HG02588 (cell line): ENCODE measurements around the gene TRPV5.

ENCODE experiments used
- ATAC-seq: cut with Tn5 transposase; IDR thresholded peaks from one replicate; pipeline ENCODE4 v1.9.1; 2021; ENCODE audit warnings: mild to moderate bottlenecking, moderate library complexity; ENCODE audit not compliant: unreplicated experiment

TRPV5 gene

GRCh38 chr7:142872106-142872675 is 61.4 kb downstream of the TRPV5 start:
- ATAC-seq, result no peak

- no peak for ATAC-seq
Observed at GRCh38 chr7:142871260-142872105, 62.1 kb downstream of the TRPV5 start.

- ATAC-seq, result no peak
Observed at GRCh38 chr7:142870566-142871259, 62.8 kb downstream of the TRPV5 start.

- no peak for ATAC-seq
Observed at GRCh38 chr7:142870147-142870559, 63.4 kb downstream of the TRPV5 start.

GRCh38 chr7:142869434-142869833 is 64.1 kb downstream of the TRPV5 start:
- ATAC-seq, result no peak

GRCh38 chr7:142868986-142869415 is 64.5 kb downstream of the TRPV5 start:
- no peak for ATAC-seq

DNA sequence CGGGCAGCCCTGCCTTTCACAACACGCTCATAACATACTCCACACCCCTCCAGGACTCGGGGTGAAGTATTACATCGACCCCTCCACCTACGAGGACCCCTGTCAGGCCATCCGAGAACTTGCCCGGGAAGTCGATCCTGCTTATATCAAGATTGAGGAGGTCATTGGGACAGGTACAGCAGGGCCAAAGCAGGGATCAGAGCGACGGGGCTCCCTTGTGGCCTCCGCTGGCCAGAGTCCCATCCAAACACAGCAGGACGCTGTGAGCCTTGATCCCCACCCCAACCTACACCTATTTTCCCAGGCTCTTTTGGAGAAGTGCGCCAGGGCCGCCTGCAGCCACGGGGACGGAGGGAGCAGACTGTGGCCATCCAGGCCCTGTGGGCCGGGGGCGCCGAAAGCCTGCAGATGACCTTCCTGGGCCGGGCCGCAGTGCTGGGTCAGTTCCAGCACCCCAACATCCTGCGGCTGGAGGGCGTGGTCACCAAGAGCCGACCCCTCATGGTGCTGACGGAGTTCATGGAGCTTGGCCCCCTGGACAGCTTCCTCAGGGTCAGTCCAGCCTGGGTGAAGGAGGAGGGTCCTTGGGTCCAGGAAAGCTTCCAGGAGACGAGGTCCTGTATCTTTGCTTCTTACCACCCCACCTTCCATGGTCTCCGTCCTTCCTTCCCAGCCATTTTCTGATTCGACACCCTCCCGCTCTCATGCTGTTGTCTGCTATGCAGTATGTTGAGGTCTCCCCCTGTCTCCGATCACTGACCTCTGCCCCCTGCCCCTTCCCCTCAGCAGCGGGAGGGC is 65.2 kb downstream of the TRPV5 start:
- ATAC-seq, result no peak

GRCh38 chr7:142867398-142868187 is 66.0 kb downstream of the TRPV5 start:
- ATAC-seq, result no peak

GRCh38 chr7:142867097-142867378 is 66.5 kb downstream of the TRPV5 start:
- ATAC-seq, result no peak

- no peak for ATAC-seq
Observed at GRCh38 chr7:142866361-142867096, 67.0 kb downstream of the TRPV5 start.

DNA sequence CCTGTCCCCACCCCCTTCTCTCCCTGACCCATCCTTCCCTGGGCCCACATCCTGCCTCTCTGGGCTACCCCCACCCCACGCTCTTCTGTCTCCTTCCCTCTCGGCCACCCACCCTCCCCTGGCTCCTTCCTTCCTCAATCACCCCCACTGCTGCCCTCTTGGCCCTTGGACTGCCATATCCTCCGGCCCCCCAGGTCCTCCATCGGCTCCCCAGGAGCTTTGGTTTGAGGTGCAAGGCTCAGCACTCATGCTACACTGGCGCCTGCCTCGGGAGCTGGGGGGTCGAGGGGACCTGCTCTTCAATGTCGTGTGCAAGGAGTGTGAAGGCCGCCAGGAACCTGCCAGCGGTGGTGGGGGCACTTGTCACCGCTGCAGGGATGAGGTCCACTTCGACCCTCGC is 67.8 kb downstream of the TRPV5 start:
- ATAC-seq, result no peak

GRCh38 chr7:142864980-142865747 is 68.4 kb downstream of the TRPV5 start:
- no peak for ATAC-seq

GRCh38 chr7:142863891-142864685 is 69.5 kb downstream of the TRPV5 start:
- no peak for ATAC-seq

GRCh38 chr7:142862786-142863400 is 70.7 kb downstream of the TRPV5 start:
- ATAC-seq, result no peak

- ATAC-seq, result no peak
Observed at GRCh38 chr7:142862351-142862750, 71.2 kb downstream of the TRPV5 start.

- ATAC-seq, result no peak
Observed at GRCh38 chr7:142860968-142861367, 72.6 kb downstream of the TRPV5 start.

DNA sequence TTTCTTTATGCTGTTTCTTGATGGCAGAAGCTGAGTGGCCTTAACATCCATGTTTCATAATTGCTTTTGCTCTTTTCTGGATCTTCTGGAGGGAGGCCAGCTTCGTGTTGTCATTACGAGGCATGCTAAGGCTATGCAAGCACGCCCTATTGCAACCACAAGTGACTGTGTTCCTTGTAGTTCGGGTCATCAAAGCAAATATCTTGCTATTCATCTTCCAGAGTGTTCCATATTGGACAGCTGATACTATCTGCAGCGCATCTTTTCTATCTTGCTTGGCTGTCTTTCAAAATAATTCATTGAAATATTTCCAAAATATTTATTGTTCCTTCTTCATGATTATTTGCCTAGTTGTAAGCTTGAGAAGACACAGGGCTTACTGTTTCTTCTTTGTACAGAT is 73.7 kb downstream of the TRPV5 start:
- no peak for ATAC-seq

DNA sequence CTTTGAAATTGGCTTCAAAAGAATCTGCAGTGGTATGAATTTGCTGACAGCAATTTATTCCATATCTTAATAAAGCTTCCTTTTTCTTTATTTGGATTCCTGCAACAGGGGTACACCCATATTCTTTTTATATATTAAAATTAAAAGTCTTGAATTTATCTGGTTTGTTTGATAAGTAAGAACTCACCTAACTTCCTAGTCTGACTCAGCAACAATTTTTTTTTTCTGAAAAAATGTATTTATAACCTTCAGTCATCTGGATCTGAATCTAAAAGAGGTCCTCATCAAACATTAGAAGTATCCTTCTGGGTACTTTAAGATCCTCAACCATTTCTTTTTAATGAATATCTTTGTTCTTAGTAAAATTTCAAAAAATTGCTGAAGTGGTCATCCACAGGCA is 74.1 kb downstream of the TRPV5 start:
- no peak for ATAC-seq
